ENCODE results near the gene STEEP1. TPM values are rescaled to one million over a fixed set of nuclear protein-coding genes. Genes with fewer than 3 reads are reported as not detected.
"Not testable (repeated sequence)": the region's sequence is repeated elsewhere in the genome, so short reads cannot be mapped to it uniquely, and the experiment has no call there.

Gene STEEP1
- polyA plus RNA-seq, 1 donor from 2014 or later = 63.0 TPM

- H3K4me3 ChIP-seq (ENCODE audit: low read length) = no peak overlapping the region
- H3K27ac ChIP-seq (ENCODE audit: low read length) = no peak overlapping the region
- H3K27me3 ChIP-seq (ENCODE audit: insufficient read depth, low read depth, low read length) = no peaks in the 10 kb centered on the region
- H3K9ac ChIP-seq (ENCODE audit: low read length) = no peak overlapping the region
- no peaks in the 10 kb centered on the region for H3F3A ChIP-seq (ENCODE audit: insufficient read depth, low read length, poor library complexity, severe bottlenecking)
- no peaks in the 10 kb centered on the region for H3K79me2 ChIP-seq (replicated peaks; ENCODE audit: insufficient read depth, low read length)
- no peak overlapping the region for H2AFZ ChIP-seq (ENCODE audit: low read depth, low read length)
- no peaks in the 10 kb centered on the region for H4K20me1 ChIP-seq (ENCODE audit: insufficient read depth)
- H3K9me3 ChIP-seq (ENCODE audit: low read length) = no peaks in the 10 kb centered on the region
- no peaks in the 10 kb centered on the region for H3K36me3 ChIP-seq (ENCODE audit: insufficient read depth, low read length)
- H3K4me2 ChIP-seq (ENCODE audit: low read length) = no peak overlapping the region
- no peaks in the 10 kb centered on the region for H3K9me2 ChIP-seq (ENCODE audit: insufficient read depth, low read length)
- TF ChIP-seq MXI1 (conservative IDR thresholded peaks at IDR 0.05; ENCODE audit: poor library complexity, severe bottlenecking) = no peak
- no peak for TF ChIP-seq TAF1 (IDR thresholded peaks at IDR 0.05; ENCODE audit: low read depth)
- TF ChIP-seq POLR2AphosphoS5 (IDR thresholded peaks at IDR 0.05) = no peak
- TF ChIP-seq CTCF (IDR thresholded peaks at IDR 0.05; ENCODE audit: poor library complexity, severe bottlenecking) = no peak
- no peak for TF ChIP-seq REST (IDR thresholded peaks at IDR 0.05; ENCODE audit: borderline replicate concordance)
- TF ChIP-seq RAD21 (conservative IDR thresholded peaks at IDR 0.05) = no peak
- no peak for TF ChIP-seq SMC3 (conservative IDR thresholded peaks at IDR 0.05; ENCODE audit: poor library complexity)
- no peak for TF ChIP-seq EZH2 (IDR thresholded peaks at IDR 0.05; ENCODE audit: borderline replicate concordance, insufficient read depth, low read length, poor library complexity, severe bottlenecking)
- TF ChIP-seq EP300 (conservative IDR thresholded peaks at IDR 0.05; ENCODE audit: poor library complexity, severe bottlenecking) = no peak
Measured at GRCh38 chrX:119507206-119507605, 58.0 kb downstream of the STEEP1 start.

- H4K20me1 ChIP-seq (ENCODE audit: insufficient read depth) = no peaks in the 10 kb centered on the region
- H3F3A ChIP-seq (ENCODE audit: insufficient read depth, low read length, poor library complexity, severe bottlenecking) = no peaks in the 10 kb centered on the region
- H3K27ac ChIP-seq (ENCODE audit: low read length) = no peak overlapping the region
- no peak overlapping the region for H3K9ac ChIP-seq (ENCODE audit: low read length)
- TF ChIP-seq TAF1 (IDR thresholded peaks at IDR 0.05; ENCODE audit: low read depth) = no peak
- no peak for TF ChIP-seq EP300 (conservative IDR thresholded peaks at IDR 0.05; ENCODE audit: poor library complexity, severe bottlenecking)
- no peak for TF ChIP-seq MXI1 (conservative IDR thresholded peaks at IDR 0.05; ENCODE audit: poor library complexity, severe bottlenecking)
- TF ChIP-seq CTCF (IDR thresholded peaks at IDR 0.05; ENCODE audit: poor library complexity, severe bottlenecking) = no peak
- TF ChIP-seq SMC3 (conservative IDR thresholded peaks at IDR 0.05; ENCODE audit: poor library complexity) = no peak
- no peak for TF ChIP-seq EZH2 (IDR thresholded peaks at IDR 0.05; ENCODE audit: borderline replicate concordance, insufficient read depth, low read length, poor library complexity, severe bottlenecking)
- no peak for TF ChIP-seq REST (IDR thresholded peaks at IDR 0.05; ENCODE audit: borderline replicate concordance)
- TF ChIP-seq POLR2AphosphoS5 (IDR thresholded peaks at IDR 0.05) = no peak
- TF ChIP-seq RAD21 (conservative IDR thresholded peaks at IDR 0.05) = no peak
- H3K9me3 ChIP-seq (ENCODE audit: low read length) = no peaks in the 10 kb centered on the region
- no peaks in the 10 kb centered on the region for H3K27me3 ChIP-seq (ENCODE audit: insufficient read depth, low read depth, low read length)
- no peaks in the 10 kb centered on the region for H3K36me3 ChIP-seq (ENCODE audit: insufficient read depth, low read length)
- no peak overlapping the region for H3K4me3 ChIP-seq (ENCODE audit: low read length)
- no peaks in the 10 kb centered on the region for H3K9me2 ChIP-seq (ENCODE audit: insufficient read depth, low read length)
- no peak overlapping the region for H3K4me2 ChIP-seq (ENCODE audit: low read length)
- no peak overlapping the region for H2AFZ ChIP-seq (ENCODE audit: low read depth, low read length)
- no peaks in the 10 kb centered on the region for H3K79me2 ChIP-seq (replicated peaks; ENCODE audit: insufficient read depth, low read length)
Measured at GRCh38 chrX:119505945-119506344, 59.3 kb downstream of the STEEP1 start.

- not testable (repeated sequence) for H3K27ac ChIP-seq (ENCODE audit: low read length); H3K9ac ChIP-seq (ENCODE audit: low read length); H3K9me2 ChIP-seq (ENCODE audit: insufficient read depth, low read length); H3K79me2 ChIP-seq (replicated peaks; ENCODE audit: insufficient read depth, low read length); H3K4me3 ChIP-seq (ENCODE audit: low read length); H4K20me1 ChIP-seq (ENCODE audit: insufficient read depth); H3K27me3 ChIP-seq (ENCODE audit: insufficient read depth, low read depth, low read length); H3K9me3 ChIP-seq (ENCODE audit: low read length); H3K4me2 ChIP-seq (ENCODE audit: low read length); H3F3A ChIP-seq (ENCODE audit: insufficient read depth, low read length, poor library complexity, severe bottlenecking); H3K36me3 ChIP-seq (ENCODE audit: insufficient read depth, low read length); H2AFZ ChIP-seq (ENCODE audit: low read depth, low read length)
Measured at GRCh38 chrX:119505145-119505544, 60.1 kb downstream of the STEEP1 start.
